HG03280 (cell line): ENCODE data around the gene CPTP.

Experiments used
- ATAC-seq: cut with Tn5 transposase; IDR thresholded peaks from one replicate; pipeline ENCODE4 v1.9.1; 2021; ENCODE audit warnings: mild to moderate bottlenecking, moderate library complexity; ENCODE audit not compliant: unreplicated experiment

The CPTP gene

DNA sequence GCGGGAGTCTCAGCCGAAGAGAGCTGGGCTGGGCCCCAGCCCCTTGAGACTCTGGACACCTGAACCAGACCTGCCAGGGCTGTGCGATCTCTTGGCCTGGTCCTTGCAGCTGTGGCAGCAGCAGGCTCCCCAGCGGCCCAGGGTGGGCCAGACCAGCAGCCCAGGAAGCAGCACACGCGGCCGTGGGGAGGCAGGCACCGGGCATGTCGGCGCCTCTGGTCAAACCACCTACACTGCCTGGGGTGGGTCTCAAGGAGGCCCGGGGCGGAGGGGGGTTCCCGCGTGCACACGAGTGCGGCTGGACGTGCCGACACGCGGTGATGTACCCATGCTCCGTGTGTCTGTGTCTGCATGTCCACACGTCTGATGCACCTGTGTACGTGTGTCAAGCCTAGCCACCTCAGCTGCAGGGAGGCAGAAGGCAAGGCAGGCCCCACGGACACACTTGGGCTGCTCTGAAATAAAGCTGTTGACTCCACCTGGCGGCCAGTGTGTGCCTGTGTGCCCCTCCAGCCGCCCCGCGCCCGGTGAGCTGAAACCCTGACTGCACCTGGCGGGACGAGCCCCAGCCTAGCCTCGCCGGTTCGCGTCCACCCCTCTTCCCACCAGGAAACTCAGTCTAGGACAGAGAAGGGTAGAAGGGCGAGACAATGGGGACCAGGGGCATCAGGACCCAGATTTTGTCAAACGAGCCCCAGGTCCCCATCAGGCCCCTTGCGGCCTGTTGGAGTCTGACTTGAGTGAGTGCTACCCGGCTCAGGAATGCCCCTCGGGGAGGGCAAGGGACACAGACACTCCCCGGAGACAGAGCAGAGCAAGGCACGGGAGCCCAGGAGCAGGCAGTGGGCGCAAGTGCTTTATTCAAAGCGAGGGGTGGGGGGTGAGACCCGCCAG, 32.8 kb upstream of the CPTP start:
- ATAC-seq = no peak

DNA sequence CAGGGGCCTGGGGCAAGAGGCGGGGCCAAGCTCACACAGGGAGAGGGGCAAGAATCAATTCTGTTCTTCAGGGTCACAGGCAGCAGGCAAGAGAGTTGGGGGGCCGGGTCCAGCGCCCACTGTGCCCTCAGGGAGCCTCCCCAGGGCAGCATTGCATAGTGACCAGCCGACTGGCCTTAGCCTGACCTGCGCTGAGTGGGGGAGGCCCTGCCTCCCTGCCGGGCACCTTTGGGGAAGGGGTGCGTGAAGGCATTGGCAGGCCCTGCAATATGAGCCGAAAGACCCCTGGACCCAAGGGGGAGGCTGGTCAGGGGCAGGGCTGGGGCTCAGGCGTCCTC, 32.2 kb upstream of the CPTP start:
- ATAC-seq = no peak

DNA sequence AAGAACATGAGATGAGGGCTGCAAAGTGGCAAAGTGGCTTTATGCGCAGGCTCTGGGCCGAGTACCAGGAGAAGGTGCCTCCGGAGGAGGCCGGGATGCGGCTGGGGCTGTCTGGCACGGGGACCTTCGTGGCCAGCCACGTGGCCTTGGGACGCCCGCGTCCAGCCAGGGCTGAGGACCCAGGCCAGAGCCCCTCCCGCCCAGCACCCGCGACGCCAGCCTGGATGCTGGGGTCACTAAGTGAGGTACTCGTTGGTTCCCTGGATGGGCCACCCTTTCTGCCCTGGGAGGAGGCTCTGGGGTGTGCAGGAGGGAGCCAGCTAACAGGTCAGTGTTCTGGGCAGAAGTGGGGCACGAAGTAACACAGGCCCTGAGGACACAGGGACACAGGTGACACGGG, 31.8 kb upstream of the CPTP start:
- ATAC-seq = no peak

DNA sequence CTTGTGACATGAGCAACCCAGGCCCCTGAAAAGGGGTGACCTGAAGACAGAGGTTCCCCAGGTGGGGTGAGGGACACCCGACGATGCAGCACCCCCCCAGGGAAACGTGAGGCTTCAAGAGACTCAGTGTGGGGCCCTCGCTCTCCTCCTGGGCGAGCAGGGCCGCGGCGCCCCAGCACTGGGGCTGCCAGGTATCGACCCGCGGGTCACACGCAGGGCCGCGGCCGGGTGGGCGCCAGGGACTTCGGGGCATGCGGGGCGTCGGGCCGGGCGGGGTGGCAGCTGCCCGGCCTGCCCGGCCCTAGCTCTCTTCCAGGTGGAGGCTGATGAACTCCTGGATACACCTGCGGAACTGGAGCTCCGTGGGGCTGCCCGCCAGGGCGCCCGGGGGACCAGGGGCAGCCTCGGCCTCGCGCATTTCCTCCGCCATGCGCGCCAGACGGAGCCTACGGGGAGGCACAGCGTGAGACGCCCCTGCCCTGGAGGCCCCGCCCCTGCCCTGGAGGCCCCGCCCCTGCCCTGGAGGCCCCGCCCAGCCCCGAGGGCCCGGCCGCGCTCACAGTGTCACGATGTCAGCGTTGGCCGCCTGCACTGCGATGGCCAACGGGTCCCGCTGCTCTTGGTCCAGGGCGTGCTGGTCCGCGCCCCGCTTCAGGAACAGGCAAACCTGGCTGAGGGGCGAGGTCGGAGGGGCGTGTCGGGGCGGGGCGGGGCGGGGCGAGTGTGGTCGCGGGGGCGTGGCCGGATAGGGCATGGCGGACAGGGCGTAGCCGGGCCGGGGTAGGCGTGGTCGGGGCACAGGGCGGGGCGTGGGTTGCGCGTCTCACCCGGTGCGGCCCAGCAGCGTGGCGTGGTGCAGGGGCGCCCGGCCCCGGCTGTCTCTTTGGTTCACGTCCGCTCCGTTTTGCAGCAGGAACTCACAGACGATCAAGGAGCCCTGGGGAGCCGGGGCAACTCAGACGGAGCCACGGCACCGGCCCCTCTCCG, 31.0 kb upstream of the CPTP start:
- ATAC-seq = no peak

DNA sequence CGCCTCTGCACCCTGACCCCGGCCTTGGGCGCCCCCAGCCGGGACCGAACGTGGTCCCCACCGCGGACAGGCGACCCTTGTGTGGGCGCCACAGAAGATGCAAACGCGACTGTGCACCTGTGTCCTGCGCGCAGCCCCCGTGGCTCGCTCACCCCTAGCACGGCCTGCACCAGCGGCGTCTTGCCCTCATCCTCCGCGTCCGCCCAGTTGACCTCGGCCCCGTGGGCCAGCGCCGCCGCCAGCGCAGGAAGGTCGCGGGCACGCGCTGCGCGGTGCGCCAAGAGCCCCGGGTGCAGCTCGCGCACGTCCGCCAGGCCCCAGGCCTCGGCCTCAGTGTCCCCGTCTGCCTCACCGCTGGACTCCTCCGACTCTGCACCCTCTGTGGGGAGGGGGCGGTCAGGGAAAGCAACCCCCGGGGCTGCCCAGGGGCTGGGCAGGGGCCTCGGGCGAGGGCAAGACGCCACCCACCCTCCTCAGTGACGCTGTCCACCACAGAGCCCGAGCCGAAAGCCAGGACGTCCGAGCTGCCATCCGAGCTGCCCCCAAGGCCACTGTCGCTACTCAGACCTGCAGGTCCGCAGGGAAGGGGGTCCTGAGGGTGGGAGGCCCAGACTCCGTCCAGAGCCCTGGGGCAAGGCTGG, 30.2 kb upstream of the CPTP start:
- no peak for ATAC-seq

DNA sequence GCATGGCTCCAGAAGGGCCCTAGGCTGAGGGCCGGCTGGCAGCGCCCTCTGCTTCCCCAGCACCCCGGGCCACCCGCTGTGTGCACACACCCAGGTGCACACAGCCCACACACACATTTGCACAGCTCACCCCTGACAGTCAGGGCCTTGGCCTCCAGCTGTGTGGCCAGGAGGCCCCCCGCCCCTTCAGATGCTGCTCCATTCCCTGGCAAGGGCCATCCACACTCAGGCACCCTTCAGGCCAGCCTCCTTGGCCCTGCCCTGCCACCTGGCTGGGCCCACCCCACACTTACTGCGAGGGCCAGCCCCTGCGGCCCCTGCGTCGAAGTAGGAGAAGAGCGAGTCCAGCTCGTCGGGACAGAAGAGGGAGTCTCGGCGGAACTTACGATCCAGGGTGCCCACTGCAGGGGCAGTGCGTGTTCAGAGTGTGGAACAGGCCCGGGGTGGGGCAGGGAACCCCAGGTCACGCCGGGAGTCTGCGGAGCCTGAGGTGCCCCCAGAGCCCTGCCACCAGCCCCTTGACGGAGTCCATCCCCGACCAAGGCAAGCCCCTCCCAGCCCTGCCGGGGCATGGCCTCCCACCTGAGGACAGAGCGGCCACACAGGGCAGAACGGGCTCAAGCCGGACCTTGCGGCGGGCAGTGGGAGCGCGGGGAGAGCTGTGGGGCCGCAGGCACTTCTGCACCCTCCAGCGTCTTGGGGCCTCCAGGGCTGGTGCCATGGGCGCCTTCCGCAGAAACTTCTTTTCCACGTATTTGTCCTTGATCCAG, 29.3 kb upstream of the CPTP start:
- ATAC-seq = no peak

DNA sequence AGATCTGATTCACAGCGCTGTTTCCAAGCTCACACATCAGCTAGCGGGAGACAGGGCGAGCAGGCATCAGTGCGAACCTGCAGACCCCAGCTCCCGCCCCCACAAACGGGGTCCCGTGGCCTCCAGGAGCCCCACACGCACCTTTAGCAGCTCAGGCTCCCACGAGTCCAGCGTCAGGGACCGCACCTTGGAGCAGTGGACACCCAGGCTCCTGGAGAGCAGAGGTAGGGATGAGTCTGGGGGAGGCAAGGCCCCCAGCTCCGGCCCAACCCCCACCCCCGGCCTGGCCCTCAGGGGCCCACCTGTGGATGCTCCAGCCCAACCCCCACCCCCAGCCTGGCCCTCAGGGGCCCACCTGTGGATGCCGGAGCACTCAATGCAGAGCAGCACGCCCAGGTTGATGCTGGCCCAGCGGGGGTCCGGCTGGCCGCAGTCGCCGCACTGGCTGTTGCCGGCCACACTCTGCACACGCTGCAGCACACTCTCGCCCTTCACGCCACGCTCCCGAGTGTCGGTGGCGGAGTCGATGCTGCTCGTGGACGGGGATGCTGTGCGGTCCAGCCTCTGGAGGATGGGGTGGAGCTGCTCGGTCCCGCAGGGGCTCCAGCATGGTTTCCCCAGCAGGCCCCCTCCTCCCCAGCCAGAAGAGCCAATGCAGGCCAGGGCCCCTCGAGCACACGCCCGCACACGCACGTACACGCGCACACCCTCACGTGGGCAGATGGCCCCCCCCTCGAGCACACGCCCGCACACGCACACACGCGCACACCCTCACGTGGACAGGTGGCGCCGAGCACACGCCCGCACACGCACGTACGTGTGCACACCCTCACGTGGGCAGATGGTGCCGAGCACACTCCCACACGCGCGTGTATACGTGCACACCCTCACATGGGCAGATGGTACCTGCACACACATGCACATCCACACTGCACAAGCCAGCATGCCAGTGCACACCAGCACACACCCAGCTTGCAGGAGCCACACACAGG, 28.2 kb upstream of the CPTP start:
- ATAC-seq = no peak

DNA sequence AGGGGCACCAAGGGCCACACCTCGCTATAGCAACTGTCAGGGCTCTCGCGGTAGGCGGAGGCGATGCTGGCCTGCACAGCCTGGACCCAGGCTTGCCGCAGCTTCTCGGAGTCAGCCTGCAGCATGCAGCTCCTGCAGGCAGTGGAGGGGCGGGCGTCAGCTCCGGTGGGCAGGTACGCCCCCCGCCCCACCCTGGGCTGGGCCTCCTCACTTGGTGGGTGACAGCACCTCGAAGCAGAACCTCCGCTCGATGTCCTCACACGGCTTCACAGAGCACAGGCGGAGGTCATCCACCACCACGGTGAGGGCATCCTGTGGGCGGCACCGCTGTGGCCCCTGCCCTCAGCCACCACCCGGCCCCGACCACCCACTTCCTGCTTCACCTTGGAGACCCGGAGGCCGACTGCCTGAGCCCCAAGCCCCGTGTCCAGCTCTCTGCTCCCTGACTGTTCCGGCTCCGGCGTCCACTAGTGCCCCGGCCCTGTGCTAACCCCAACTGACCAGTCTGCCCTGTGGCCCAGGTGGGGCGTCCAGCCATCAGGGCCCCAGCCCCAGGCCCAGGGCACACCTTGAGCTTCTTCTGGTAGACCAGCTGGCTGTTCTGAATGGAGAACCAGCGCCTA, 26.7 kb upstream of the CPTP start:
- ATAC-seq = no peak

DNA sequence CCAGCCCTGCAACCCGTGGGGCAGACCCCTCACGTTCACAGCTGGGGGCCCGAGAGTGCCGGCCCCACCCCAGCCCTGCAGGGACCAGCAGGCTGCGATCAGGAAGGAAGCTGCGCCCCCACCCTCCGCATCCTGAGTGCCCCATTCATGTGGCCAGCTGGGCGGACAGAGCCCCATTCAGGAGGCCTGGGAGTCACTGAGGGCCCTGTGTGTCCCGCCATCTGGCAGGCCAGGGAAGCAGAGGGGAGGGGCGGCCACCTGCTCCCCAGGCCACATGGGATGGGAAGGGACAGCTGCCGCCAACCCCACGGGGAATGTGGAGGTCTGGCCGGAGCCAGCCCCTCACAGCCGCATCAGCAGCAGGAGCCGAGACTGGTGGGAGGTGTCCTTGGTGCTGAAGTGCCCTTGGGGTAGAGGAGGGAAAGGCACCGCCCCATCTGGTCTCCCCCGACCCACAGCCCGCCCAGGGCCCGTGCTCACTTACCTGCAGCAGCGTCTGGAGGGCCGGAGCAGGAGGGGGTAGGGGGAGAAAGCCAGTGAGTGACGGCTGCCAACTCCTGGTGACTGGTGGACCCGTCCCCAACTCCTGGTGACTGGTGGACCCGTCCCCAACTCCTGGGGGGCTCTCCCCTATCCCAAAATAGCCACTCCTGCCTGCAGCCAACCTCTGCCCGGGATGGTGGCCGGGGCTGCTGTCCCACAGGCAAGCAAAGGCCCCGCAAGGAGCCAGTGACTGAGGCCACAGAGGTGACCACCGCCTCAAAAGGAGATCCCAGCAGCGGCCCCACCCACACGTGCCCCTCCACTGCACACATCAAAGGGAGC, 25.5 kb upstream of the CPTP start:
- no peak for ATAC-seq

DNA sequence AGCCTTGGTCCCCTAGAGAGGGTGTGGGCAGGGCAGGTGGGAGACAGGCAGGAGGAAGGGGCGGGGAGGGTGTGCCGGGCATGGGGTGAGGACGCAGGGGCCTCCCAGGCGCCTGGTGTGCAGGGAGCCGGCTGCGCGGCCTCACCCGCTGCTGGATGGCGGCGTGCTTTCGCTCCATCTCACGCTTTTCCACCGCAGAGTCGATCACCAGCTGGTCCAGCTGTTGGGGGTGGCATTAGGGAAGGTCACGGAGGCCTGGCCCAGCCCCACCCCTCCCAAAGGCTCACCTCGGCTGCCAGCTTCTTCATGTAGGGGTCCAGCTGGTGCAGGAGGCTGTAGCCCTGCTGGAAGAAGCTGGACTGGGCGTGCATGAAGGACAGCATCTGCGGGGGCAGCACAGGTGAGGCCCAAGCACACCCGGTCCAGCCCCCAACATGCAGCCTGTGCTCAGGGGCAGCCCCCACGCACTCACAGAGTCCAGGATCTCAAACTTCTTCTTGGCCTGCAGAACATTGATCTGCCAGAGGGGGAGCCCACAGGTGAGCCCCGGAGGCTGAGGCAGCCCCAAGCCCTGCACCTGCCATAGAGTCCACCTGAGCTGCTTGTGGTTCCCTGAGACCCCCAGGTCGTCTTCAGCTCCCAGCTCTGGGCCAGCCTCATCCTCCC, 24.8 kb upstream of the CPTP start:
- no peak for ATAC-seq

DNA sequence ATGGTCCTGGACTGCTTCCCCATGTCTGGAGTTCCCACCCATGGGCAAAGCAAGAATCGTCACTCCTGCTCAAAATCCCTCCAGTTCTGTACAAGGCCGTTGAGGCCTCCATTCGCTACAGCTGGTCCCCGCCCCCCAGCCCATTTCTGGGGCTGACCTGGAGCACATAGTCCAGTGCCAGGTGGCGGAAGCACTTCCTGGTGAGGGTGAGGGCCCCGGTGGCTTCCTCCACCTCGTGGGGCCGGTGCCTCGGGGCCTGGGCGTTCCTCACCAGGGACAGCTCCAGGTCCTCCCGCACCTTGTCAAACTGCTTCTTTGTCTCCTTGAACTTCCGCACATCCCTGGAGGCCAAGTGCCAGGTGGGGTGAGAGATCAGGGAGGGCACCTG, 24.3 kb upstream of the CPTP start:
- no peak for ATAC-seq

DNA sequence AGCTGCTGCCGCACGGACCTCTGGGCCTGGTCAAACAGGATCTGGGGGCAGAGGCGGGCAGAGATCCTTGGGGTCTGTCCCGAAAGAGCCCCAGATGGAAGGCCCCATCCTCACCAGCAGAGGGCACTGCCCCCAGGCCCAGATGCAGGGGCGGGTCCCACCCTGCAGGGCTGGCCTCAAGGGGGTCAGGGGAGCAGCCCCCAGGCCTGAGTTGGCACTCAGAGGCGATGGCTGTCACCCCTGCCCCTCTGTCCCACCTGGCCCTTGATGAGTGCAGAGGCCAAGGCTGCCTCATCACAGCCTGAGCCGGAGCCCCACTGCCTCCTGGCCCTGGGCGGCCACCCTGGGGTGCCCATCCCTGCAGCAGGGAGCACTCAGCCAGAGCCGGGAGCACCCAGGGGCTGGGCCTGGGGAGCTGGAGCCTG, 22.6 kb upstream of the CPTP start:
- no peak for ATAC-seq

DNA sequence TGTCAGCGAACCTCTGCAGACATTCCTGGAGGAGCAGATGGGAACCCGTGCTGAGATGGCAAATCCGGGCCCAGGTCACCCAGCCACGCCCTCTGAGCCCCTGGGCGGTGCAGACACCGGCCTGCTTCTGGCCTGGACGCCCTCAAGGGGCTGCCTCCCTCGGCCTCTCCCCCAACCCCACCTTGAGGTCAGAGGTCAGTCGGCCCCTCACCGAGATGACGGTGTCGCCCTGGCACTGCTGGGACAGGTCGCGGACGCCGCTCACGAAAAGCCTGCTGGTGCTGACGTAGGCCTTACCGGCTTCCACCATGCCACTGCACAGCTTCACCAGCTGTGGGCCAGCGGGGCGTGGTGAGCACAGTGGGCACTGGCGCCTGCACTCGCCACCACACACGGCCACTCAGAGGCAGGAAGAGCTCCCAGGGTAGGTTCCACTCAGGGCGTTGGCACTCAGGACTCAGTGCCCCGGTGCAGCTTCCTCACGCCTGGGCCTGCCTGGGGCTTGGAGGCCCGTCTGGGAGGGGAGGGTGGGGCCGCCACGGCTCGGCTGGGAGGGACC, 21.6 kb upstream of the CPTP start:
- ATAC-seq = no peak

DNA sequence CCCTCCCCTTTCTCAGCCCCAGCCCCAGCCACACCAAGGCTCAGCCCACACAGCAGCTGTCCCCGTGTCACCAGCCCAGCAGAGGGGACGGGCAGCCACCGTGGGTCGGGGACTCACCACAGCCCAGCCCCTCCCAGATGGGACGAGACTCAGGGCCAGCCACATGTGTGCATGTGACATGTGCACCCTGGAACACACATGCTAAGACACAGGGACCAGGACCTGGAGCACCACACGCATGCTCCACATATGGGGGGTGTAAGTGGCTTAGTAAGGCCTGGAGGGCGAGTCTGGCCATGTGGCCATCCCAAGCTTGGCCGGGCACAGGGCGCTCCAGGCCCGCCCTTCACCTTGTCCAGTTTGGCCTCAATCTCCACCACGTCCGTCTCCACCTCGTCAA, 20.9 kb upstream of the CPTP start:
- ATAC-seq = no peak

DNA sequence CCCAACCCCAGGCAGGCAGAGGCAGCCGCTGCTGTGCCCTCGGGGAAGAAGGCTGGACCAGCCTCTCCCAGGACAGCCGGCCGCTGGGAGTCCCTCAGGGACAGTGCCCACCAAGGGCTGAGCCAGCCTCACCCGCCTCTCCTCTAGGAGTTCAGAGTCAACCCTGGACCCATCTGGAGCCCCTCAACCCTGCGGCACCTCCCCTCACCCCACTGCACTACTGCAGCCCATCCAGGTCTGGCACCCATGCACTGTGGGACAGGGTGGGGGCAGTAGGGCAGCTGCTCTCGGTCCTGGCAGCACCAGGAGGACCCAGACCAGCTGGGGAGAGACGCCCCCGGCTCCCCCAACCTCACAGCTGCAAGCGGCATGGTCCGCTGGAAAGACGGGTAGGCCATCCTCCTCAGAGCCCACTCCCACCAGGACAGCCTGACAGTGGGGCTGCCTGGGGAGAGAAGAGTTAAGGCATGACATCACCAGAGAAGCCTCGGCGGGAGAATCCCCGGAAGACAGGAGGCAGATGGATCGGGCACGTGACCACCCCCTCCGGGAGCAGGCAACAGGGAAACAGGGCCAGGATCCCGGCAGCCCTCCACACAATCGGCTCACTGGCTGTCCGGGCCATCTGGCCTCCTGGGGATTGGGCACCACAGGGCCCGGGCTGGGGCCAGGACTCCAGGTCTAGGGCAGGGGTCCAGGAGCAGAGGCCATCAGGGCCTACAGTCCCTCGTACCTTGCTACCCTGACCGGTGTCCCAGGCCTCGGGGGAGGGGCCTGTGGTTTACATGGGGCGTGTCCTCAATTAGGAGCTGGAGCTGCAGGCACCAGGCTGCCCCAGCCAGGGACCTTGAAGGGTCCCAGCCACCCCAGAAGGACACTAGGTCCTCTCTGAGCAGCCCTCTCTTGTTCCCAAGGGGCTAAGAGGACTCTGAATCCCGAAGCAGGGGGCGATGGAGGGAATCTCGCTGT, 20.0 kb upstream of the CPTP start:
- ATAC-seq = no peak
